ENCODE measurements around the gene RFX4. TPM values are rescaled to one million over a fixed set of nuclear protein-coding genes. Genes with fewer than 3 reads are reported as not detected.

RFX4 gene
- total RNA-seq, 4 donors from 2014 or later: not detected

- Histone ChIP-seq H3K4me1 (no peaks in the 10 kb centered on the region), H3K27me3 (no peaks in the 10 kb centered on the region), H3K4me3 (no peak overlapping the region), H3K9me3 (no peaks in the 10 kb centered on the region), H3K36me3 (no peaks in the 10 kb centered on the region), H3K27ac (replicated peaks in 1 of 4) (no peak overlapping the region)
- no peak for DNase-seq (ENCODE audit: extremely low spot score)
- intact Hi-C loops (cut with DNase I): no loop called here
- WGBS: 92% methylated on average over 1 of the region's 1 CpG
- TF ChIP-seq POLR2AphosphoS5 (IDR thresholded peaks at IDR 0.05) (no peak), POLR2A (IDR thresholded peaks at IDR 0.05; ENCODE audit: low read depth) (no peak), CTCF (IDR thresholded peaks at IDR 0.05) (no peak), EP300 (IDR thresholded peaks at IDR 0.05) (no peak)
Observed at GRCh38 chr12:106633451-106633823, 50.6 kb downstream of the RFX4 start.

GRCh38 chr12:106634206-106634605 lies 51.4 kb downstream of the RFX4 start:
- 81% methylated on average over 7 of the region's 7 CpGs for WGBS
- H3K36me3 ChIP-seq: no peaks in the 10 kb centered on the region
- no peaks in the 10 kb centered on the region for H3K27me3 ChIP-seq
- TF ChIP-seq CTCF (IDR thresholded peaks at IDR 0.05): no peak
- no peak for TF ChIP-seq POLR2AphosphoS5 (IDR thresholded peaks at IDR 0.05)
- no peak for TF ChIP-seq POLR2A (IDR thresholded peaks at IDR 0.05; ENCODE audit: low read depth)
- TF ChIP-seq EP300 (IDR thresholded peaks at IDR 0.05): no peak
- no peaks in the 10 kb centered on the region for H3K9me3 ChIP-seq
- intact Hi-C loops (cut with DNase I): no loop called here
- no peak for DNase-seq (ENCODE audit: extremely low spot score)
- H3K4me1 ChIP-seq: no peaks in the 10 kb centered on the region
- no peak overlapping the region for H3K27ac ChIP-seq (replicated peaks in 1 of 4)
- no peak overlapping the region for H3K4me3 ChIP-seq

- Histone ChIP-seq H3K27ac (replicated peaks in 1 of 4) (no peak overlapping the region), H3K36me3 (no peaks in the 10 kb centered on the region), H3K9me3 (no peaks in the 10 kb centered on the region), H3K4me1 (no peaks in the 10 kb centered on the region), H3K4me3 (no peak overlapping the region), H3K27me3 (peaks cover 0 to 9% (median 0%) of the 10 kb centered on the region in 4 donors)
- intact Hi-C loops (cut with DNase I): no loop called here
- WGBS: 82% methylated on average over 5 of the region's 5 CpGs
- peak; percentile 82 for DNase-seq (ENCODE audit: extremely low spot score)
- TF ChIP-seq POLR2AphosphoS5 (IDR thresholded peaks at IDR 0.05): no peak
- no peak for TF ChIP-seq POLR2A (IDR thresholded peaks at IDR 0.05; ENCODE audit: low read depth)
- TF ChIP-seq CTCF (IDR thresholded peaks at IDR 0.05): no peak
- TF ChIP-seq EP300 (IDR thresholded peaks at IDR 0.05): no peak
Observed at GRCh38 chr12:106643000-106643399, 60.2 kb downstream of the RFX4 start.

GRCh38 chr12:106644335-106645073 lies 61.7 kb downstream of the RFX4 start:
- WGBS: 91% methylated on average over 16 of the region's 16 CpGs
- intact Hi-C loops (cut with DNase I): no loop called here
- H3K27me3 ChIP-seq: peaks cover 0 to 9% (median 0%) of the 10 kb centered on the region in 4 donors
- no peaks in the 10 kb centered on the region for H3K4me1 ChIP-seq
- no peak overlapping the region for H3K27ac ChIP-seq (replicated peaks in 1 of 4)
- H3K4me3 ChIP-seq: no peak overlapping the region
- H3K36me3 ChIP-seq: no peaks in the 10 kb centered on the region
- no peaks in the 10 kb centered on the region for H3K9me3 ChIP-seq
- DNase-seq (ENCODE audit: extremely low spot score): peak; percentile 37
- TF ChIP-seq POLR2AphosphoS5 (IDR thresholded peaks at IDR 0.05) (no peak), POLR2A (IDR thresholded peaks at IDR 0.05; ENCODE audit: low read depth) (no peak), EP300 (IDR thresholded peaks at IDR 0.05) (no peak), CTCF (IDR thresholded peaks at IDR 0.05) (no peak)

- no peak overlapping the region for H3K27ac ChIP-seq (replicated peaks in 1 of 4)
Observed at GRCh38 chr12:106645074-106645421, 62.2 kb downstream of the RFX4 start.

More at GRCh38 chr12:106645074-106645421, 62.2 kb downstream of the RFX4 start:
- 82% methylated on average over 16 of the region's 16 CpGs for WGBS
- no peak overlapping the region for H3K4me3 ChIP-seq
- DNase-seq (ENCODE audit: extremely low spot score): peak; percentile 42
- no peak for TF ChIP-seq POLR2AphosphoS5 (IDR thresholded peaks at IDR 0.05)
- no peak for TF ChIP-seq EP300 (IDR thresholded peaks at IDR 0.05)
- TF ChIP-seq CTCF (IDR thresholded peaks at IDR 0.05): no peak
- no peak for TF ChIP-seq POLR2A (IDR thresholded peaks at IDR 0.05; ENCODE audit: low read depth)
- intact Hi-C loops (cut with DNase I): no loop called here
- peaks cover 0 to 9% (median 0%) of the 10 kb centered on the region in 4 donors for H3K27me3 ChIP-seq
- H3K36me3 ChIP-seq: no peaks in the 10 kb centered on the region
- no peaks in the 10 kb centered on the region for H3K9me3 ChIP-seq
- H3K4me1 ChIP-seq: no peaks in the 10 kb centered on the region
